Epithelial cell of proximal tubule (primary cell): ENCODE results near the gene RNF126. TPM values are rescaled to one million over a fixed set of nuclear protein-coding genes. Genes with fewer than 3 reads are reported as not detected.

ENCODE experiments used
- DNase-seq: peaks from one replicate; pipeline ENCODE4 v3.0.0-alpha.2; 2011; ENCODE audit warnings: low read depth
- H3K4me3 ChIP-seq: 2 replicates; pipeline ENCODE4 v1.5.1; 2011; ENCODE audit warnings: low read depth, mild to moderate bottlenecking, low read length
- total RNA-seq: library from RNA; depleted of rRNA; stranded (reverse); fragments of >200 nt; gene quantifications from 2 replicates; pipeline ENCODE4 v1.2.3, GENCODE V29; 2015
- TF ChIP-seq, protein P1 (sequence below): conservative IDR thresholded peaks from 2 replicates; pipeline ENCODE4 v1.5.1; 2012; ENCODE audit warnings: low read depth, mild to moderate bottlenecking, low read length

Gene RNF126
- total RNA-seq, 1 donor from 2014 or later = 102 TPM

DNA sequence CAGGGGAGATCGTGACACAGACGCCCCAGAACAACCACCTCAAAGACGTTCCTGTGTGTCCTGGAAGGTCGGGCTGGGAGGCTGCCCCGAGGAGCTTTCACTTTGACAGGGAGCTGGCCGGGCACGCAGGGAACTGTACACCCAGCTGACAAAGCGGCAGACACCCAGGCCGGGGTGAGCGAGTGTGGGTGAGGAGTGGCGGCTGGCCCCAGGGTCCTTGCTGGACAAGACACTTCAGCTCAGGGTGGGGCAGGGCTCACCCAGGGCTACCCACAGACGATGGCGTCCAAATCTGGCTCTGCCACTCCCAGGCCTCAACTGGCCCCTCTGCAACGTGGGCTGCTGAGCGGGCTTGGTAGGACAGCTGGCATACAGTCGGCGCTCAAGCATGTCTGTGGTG, 21.3 kb downstream of the RNF126 start:
- TF ChIP-seq, protein P1, sequence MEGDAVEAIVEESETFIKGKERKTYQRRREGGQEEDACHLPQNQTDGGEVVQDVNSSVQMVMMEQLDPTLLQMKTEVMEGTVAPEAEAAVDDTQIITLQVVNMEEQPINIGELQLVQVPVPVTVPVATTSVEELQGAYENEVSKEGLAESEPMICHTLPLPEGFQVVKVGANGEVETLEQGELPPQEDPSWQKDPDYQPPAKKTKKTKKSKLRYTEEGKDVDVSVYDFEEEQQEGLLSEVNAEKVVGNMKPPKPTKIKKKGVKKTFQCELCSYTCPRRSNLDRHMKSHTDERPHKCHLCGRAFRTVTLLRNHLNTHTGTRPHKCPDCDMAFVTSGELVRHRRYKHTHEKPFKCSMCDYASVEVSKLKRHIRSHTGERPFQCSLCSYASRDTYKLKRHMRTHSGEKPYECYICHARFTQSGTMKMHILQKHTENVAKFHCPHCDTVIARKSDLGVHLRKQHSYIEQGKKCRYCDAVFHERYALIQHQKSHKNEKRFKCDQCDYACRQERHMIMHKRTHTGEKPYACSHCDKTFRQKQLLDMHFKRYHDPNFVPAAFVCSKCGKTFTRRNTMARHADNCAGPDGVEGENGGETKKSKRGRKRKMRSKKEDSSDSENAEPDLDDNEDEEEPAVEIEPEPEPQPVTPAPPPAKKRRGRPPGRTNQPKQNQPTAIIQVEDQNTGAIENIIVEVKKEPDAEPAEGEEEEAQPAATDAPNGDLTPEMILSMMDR = no peak
- no peak for DNase-seq
- H3K4me3 ChIP-seq = no peak overlapping the region

- H3K4me3 ChIP-seq = no peak overlapping the region
- TF ChIP-seq, protein P1 = no peak
- no peak for DNase-seq
These were observed 22.3 kb downstream of the RNF126 start for GRCh38 chr19:640606-641189.

GRCh38 chr19:640161-640558, 22.9 kb downstream of the RNF126 start:
- TF ChIP-seq, protein P1 = no peak
- DNase-seq = no peak

GRCh38 chr19:639253-640160, 23.5 kb downstream of the RNF126 start, which contains the start of gene FGF22:
FGF22 (plus strand) TSS chr19:639879; CDS start chr19:639926, 47 bp downstream.
- no peak for DNase-seq
- TF ChIP-seq, protein P1 = no peak
- H3K4me3 ChIP-seq = peak within 1 kb of the TSS; percentile 52

More at GRCh38 chr19:640161-640558, 22.9 kb downstream of the RNF126 start:
- H3K4me3 ChIP-seq = peak overlapping the region; percentile 35

- TF ChIP-seq, protein P1 = no peak
- H3K4me3 ChIP-seq = peak overlapping the region; percentile 52
- DNase-seq = no peak
These were observed 24.1 kb downstream of the RNF126 start for GRCh38 chr19:638906-639252.

GRCh38 chr19:634975-635652, 27.9 kb downstream of the RNF126 start:
- TF ChIP-seq, protein P1 = no peak
- H3K4me3 ChIP-seq = no peak overlapping the region
- DNase-seq = no peak
